Nephron (organoid): ENCODE measurements around the gene P2RY8.

Experiments used
- H3K27ac Mint-ChIP-seq, 3 experiments: 2 replicates each; pipeline ENCODE4 v1.8.0; 2020; ENCODE audit warnings: mixed read lengths in 3 of 3, mild to moderate bottlenecking in 2 of 3, moderate library complexity in 1 of 3
- H3K27me3 Mint-ChIP-seq: 2 replicates; pipeline ENCODE4 v1.8.0; 2021; ENCODE audit warnings: low read depth, mild to moderate bottlenecking, moderate library complexity, mixed read lengths
- H3K36me3 Mint-ChIP-seq: 2 replicates; pipeline ENCODE4 v1.8.0; 2020; ENCODE audit warnings: low read depth, mixed read lengths
- H3K4me1 Mint-ChIP-seq: 2 replicates; pipeline ENCODE4 v1.8.0; 2020; ENCODE audit warnings: mixed read lengths
- H3K4me3 Mint-ChIP-seq, 3 experiments: 2 replicates each; pipeline ENCODE4 v1.8.0; 2020; ENCODE audit warnings: mild to moderate bottlenecking in 3 of 3, mixed read lengths in 3 of 3, moderate library complexity in 2 of 3
- H3K9me3 Mint-ChIP-seq: 2 replicates; pipeline ENCODE4 v1.8.0; 2020; ENCODE audit warnings: mixed read lengths
- CTCF ChIP-seq, 3 experiments: fragments of 200-600 bp; sonication (generic); IDR thresholded peaks; one replicate each; pipeline ENCODE4 v1.5.0; 2021; ENCODE audit warnings: antibody characterized with exemption in 3 of 3; ENCODE audit not compliant: unreplicated experiment in 3 of 3

Gene P2RY8

DNA sequence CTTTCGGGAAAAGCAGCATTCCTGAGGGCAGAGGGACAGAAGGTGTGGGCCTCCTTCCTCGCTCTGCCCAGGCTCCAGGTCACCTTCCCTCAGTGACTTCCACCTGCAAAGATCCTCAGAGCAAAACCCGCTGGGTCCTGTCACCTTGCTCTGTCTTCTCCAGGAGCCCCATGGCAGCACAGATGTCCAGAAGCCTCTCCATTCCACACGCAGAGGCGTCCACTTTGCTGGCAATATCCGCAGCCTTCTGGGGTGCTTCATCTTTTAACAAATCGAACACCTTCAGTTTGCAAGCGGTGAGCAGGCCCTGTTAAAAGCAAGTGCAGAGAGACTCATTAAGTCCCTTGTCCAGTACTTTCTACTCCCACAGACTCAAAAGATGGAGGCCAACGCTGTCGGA lies 111.6 kb downstream of the P2RY8 start:
- H3K36me3 Mint-ChIP-seq: peaks cover 73% of the 10 kb centered on the region
- H3K4me3 Mint-ChIP-seq: no peak overlapping the region
- H3K4me1 Mint-ChIP-seq: no peaks in the 10 kb centered on the region
- H3K9me3 Mint-ChIP-seq: peaks cover 42% of the 10 kb centered on the region
- no peak overlapping the region for H3K27ac Mint-ChIP-seq
- no peak for TF ChIP-seq CTCF (IDR thresholded peaks at IDR 0.05; ENCODE audit: unreplicated experiment in 3 of 3)
- H3K27me3 Mint-ChIP-seq: no peaks in the 10 kb centered on the region

GRCh38 chrX:1424147-1424851 lies 112.7 kb downstream of the P2RY8 start:
- Mint-ChIP-seq H3K27me3 (no peaks in the 10 kb centered on the region), H3K4me3 (no peak overlapping the region), H3K36me3 (peaks cover 78% of the 10 kb centered on the region), H3K4me1 (no peaks in the 10 kb centered on the region), H3K27ac (no peak overlapping the region), H3K9me3 (peaks cover 46% of the 10 kb centered on the region)
- no peak for TF ChIP-seq CTCF (IDR thresholded peaks at IDR 0.05; ENCODE audit: unreplicated experiment in 3 of 3)

- Mint-ChIP-seq H3K27ac (no peak overlapping the region), H3K9me3 (peaks cover 46% of the 10 kb centered on the region), H3K27me3 (no peaks in the 10 kb centered on the region), H3K4me1 (no peaks in the 10 kb centered on the region), H3K4me3 (no peak overlapping the region), H3K36me3 (peaks cover 78% of the 10 kb centered on the region)
- TF ChIP-seq CTCF (IDR thresholded peaks at IDR 0.05; ENCODE audit: unreplicated experiment in 3 of 3): no peak
Observed at GRCh38 chrX:1423215-1423614, 113.8 kb downstream of the P2RY8 start.

- no peak overlapping the region for H3K27ac Mint-ChIP-seq
- no peak for TF ChIP-seq CTCF (IDR thresholded peaks at IDR 0.05; ENCODE audit: unreplicated experiment in 3 of 3)
- no peaks in the 10 kb centered on the region for H3K4me1 Mint-ChIP-seq
- peaks cover 73% of the 10 kb centered on the region for H3K36me3 Mint-ChIP-seq
- no peaks in the 10 kb centered on the region for H3K27me3 Mint-ChIP-seq
- H3K4me3 Mint-ChIP-seq: no peak overlapping the region
- H3K9me3 Mint-ChIP-seq: peaks cover 46% of the 10 kb centered on the region
Observed at GRCh38 chrX:1422135-1422465, 114.9 kb downstream of the P2RY8 start.

DNA sequence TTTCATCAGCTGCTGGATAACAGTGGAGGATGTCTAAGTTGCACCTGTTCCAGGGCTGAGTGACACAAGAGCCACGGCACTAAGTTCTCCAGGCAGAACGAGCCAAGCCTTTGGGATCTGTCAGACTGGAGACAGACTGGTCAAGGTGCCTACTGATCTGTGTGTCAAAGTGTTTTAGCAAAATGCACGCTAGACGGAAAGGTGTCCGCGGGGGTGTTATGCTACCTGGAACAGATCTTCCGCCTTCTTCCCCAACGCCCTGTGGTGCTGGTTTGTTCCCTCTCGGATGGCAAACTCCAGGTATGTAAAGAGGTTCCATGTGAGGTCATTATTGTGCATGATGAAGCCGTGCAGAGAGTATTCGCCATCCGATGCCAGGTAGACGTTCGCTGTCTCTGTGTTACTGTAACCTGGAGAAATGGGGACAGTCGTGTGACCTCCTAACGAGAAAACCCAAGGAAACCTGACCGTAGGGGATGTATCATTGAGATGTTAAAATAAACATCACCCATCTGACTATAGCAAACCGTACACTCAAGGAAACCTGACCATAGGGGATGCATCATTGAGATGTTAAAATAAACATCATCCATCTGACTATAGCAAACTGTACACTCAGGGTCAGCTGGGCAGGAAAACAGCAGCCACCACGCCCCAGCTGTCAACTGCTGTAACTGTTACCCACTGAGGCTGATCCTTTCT lies 115.4 kb downstream of the P2RY8 start:
- H3K27me3 Mint-ChIP-seq: no peaks in the 10 kb centered on the region
- no peak for TF ChIP-seq CTCF (IDR thresholded peaks at IDR 0.05; ENCODE audit: unreplicated experiment in 3 of 3)

DNA sequence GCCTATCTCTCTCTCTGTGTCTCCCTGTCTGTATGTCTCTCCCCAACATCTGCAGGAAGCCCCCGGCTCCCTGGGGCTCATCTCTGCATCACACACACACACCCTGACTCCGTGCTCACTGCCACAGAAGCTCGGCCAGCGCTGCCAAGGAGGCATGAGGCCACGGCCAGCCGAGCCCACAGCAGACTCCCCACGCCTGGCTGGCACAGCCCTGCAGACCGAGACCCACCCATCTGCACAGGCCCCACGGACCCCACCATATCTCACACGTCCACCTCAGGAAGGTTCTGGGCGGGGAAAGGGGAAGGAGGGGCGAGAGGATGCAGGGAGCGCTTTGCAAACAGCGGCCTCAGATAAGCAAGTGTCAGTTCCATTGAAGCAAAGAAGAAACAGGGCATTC lies 116.6 kb downstream of the P2RY8 start:
- no peak for TF ChIP-seq CTCF (IDR thresholded peaks at IDR 0.05; ENCODE audit: unreplicated experiment in 3 of 3)
- no peak overlapping the region for H3K27ac Mint-ChIP-seq
- H3K9me3 Mint-ChIP-seq: peaks cover 38% of the 10 kb centered on the region
- H3K4me3 Mint-ChIP-seq: no peak overlapping the region
- H3K27me3 Mint-ChIP-seq: no peaks in the 10 kb centered on the region
- H3K4me1 Mint-ChIP-seq: no peaks in the 10 kb centered on the region
- H3K36me3 Mint-ChIP-seq: peaks cover 57% of the 10 kb centered on the region

More for the DNA sequence above, 115.4 kb downstream of the P2RY8 start:
- H3K27ac Mint-ChIP-seq: no peak overlapping the region
- H3K4me3 Mint-ChIP-seq: no peak overlapping the region
- H3K9me3 Mint-ChIP-seq: peaks cover 46% of the 10 kb centered on the region
- no peaks in the 10 kb centered on the region for H3K4me1 Mint-ChIP-seq
- peaks cover 67% of the 10 kb centered on the region for H3K36me3 Mint-ChIP-seq
